A673 (cell line): ENCODE measurements around the gene GPR152. TPM values are rescaled to one million over a fixed set of nuclear protein-coding genes. Genes with fewer than 3 reads are reported as not detected.

Source experiments
- BruUV-seq: library from RNA; stranded (reverse); fragments of 400-500 nt; replicated peaks from 2 replicates; lab custom pipeline; 2021; lab: Mats Ljungman, UMichigan
- CTCF ChIA-PET: fragments of 300-600 bp; sonication (Branson Sonifier 250); formaldehyde crosslinking; loops from one replicate; lab custom pipeline; 2022; ENCODE audit warnings: antibody characterized with exemption; lab: Charles Lee
- POLR2A ChIA-PET: fragments of 300-600 bp; sonication (Branson Sonifier 250); formaldehyde crosslinking; loops from one replicate; lab custom pipeline; 2022; ENCODE audit warnings: antibody characterized with exemption; ENCODE audit not compliant: low non-redundant PET; lab: Charles Lee
- DNase-seq: peaks from one replicate; pipeline ENCODE4 v3.0.0-alpha.2; 2015; ENCODE audit warnings: low spot score
- H3K27ac ChIP-seq: fragments of 200-600 bp; sonication (generic); 2 replicates; pipeline ENCODE4 v1.5.1; 2016; ENCODE audit warnings: mixed run types, low read depth, mild to moderate bottlenecking, mixed read lengths, antibody characterized with exemption, low read length; ENCODE audit not compliant: poor library complexity, severe bottlenecking
- H3K27me3 ChIP-seq: fragments of 200-600 bp; sonication (generic); replicated peaks from 2 replicates; pipeline ENCODE4 v1.6.1; 2017; ENCODE audit warnings: mixed run types, low read depth, mild to moderate bottlenecking, mixed read lengths, antibody characterized with exemption, low read length; ENCODE audit not compliant: insufficient read depth, poor library complexity
- H3K36me3 ChIP-seq: fragments of 200-600 bp; sonication (generic); 2 replicates; pipeline ENCODE4 v1.6.1; 2016; ENCODE audit warnings: mixed run types, mild to moderate bottlenecking, mixed read lengths, antibody characterized with exemption, low read length; ENCODE audit not compliant: insufficient read depth, poor library complexity, severe bottlenecking
- H3K4me1 ChIP-seq: fragments of 200-600 bp; sonication (generic); 2 replicates; pipeline ENCODE4 v1.6.1; 2017; ENCODE audit warnings: mixed run types, mild to moderate bottlenecking, mixed read lengths, antibody characterized with exemption, low read length; ENCODE audit not compliant: insufficient read depth, poor library complexity, severe bottlenecking
- H3K4me3 ChIP-seq: fragments of 200-600 bp; sonication (generic); 2 replicates; pipeline ENCODE4 v1.5.1; 2016; ENCODE audit warnings: low read depth, mixed run types, mild to moderate bottlenecking, mixed read lengths, low read length; ENCODE audit not compliant: poor library complexity, severe bottlenecking
- H3K9me3 ChIP-seq: fragments of 200-600 bp; sonication (generic); 2 replicates; pipeline ENCODE4 v1.6.1; 2016; ENCODE audit warnings: mixed run types, low read depth, mild to moderate bottlenecking, mixed read lengths, antibody characterized with exemption, low read length; ENCODE audit not compliant: poor library complexity, severe bottlenecking
- CTCF ChIP-seq: fragments of 300-800, 200-600 bp; sonication (generic); conservative IDR thresholded peaks from 2 replicates; pipeline ENCODE4 v1.5.1; 2017; ENCODE audit warnings: low read depth, mild to moderate bottlenecking, antibody characterized with exemption, low read length, moderate library complexity, mixed read lengths
- EZH2 ChIP-seq: fragments of 200-600 bp; sonication (generic); IDR thresholded peaks from 2 replicates; pipeline ENCODE4 v1.6.1; 2017; ENCODE audit warnings: borderline replicate concordance, low read depth, mild to moderate bottlenecking, mixed read lengths, antibody characterized with exemption, low read length; ENCODE audit not compliant: poor library complexity, severe bottlenecking
- intact Hi-C: fragments of 100-400 bp; cut with micrococcal nuclease; formaldehyde crosslinking; loops from one replicate; pipeline ENCODE4 v1.10.0; 2022; ENCODE audit not compliant: unreplicated experiment
- total RNA-seq: library from RNA; stranded (reverse); gene quantifications from 2 replicates; pipeline ENCODE4 v1.2.3, GENCODE V29; 2021

The GPR152 gene
- total RNA-seq, 1 experiment from 2014 or later = not detected

- TF ChIP-seq CTCF = no peak
- no peak for TF ChIP-seq EZH2
- POLR2A ChIA-PET = no interaction called here
- intact Hi-C loops = no loop called here
- Histone ChIP-seq H3K36me3 (peaks cover 5% of the 10 kb centered on the region), H3K4me1 (peaks cover 29% of the 10 kb centered on the region), H3K27me3 (no peaks in the 10 kb centered on the region), H3K27ac (no peak overlapping the region), H3K4me3 (no peak overlapping the region), H3K9me3 (no peaks in the 10 kb centered on the region)
- CTCF ChIA-PET = no interaction called here
- no TSS peak for BruUV-seq
- DNase-seq = no peak
Measured at GRCh38 chr11:67500831-67501715, 48.5 kb upstream of the GPR152 start.

- Histone ChIP-seq H3K27me3 (no peaks in the 10 kb centered on the region), H3K27ac (no peak overlapping the region), H3K36me3 (peaks cover 9% of the 10 kb centered on the region), H3K4me1 (peaks cover 23% of the 10 kb centered on the region), H3K4me3 (no peak overlapping the region), H3K9me3 (no peaks in the 10 kb centered on the region)
- CTCF ChIA-PET = no interaction called here
- DNase-seq = no peak
- TF ChIP-seq EZH2 = no peak
- no peak for TF ChIP-seq CTCF
- intact Hi-C loops = no loop called here
- no TSS peak for BruUV-seq
- POLR2A ChIA-PET = no interaction called here
Measured at GRCh38 chr11:67500484-67500821, 47.9 kb upstream of the GPR152 start.

GRCh38 chr11:67499808-67500483 lies 47.4 kb upstream of the GPR152 start:
- Histone ChIP-seq H3K36me3 (peaks cover 12% of the 10 kb centered on the region), H3K4me1 (peaks cover 19% of the 10 kb centered on the region), H3K4me3 (no peak overlapping the region), H3K27me3 (no peaks in the 10 kb centered on the region), H3K9me3 (no peaks in the 10 kb centered on the region), H3K27ac (no peak overlapping the region)
- no peak for TF ChIP-seq EZH2
- no peak for TF ChIP-seq CTCF
- no peak for DNase-seq
- intact Hi-C loops = no loop called here
- POLR2A ChIA-PET = no interaction called here
- BruUV-seq = no TSS peak
- CTCF ChIA-PET = no interaction called here
